Measurements from ENCODE around the gene UBE2V1.

UBE2V1 gene

DNA sequence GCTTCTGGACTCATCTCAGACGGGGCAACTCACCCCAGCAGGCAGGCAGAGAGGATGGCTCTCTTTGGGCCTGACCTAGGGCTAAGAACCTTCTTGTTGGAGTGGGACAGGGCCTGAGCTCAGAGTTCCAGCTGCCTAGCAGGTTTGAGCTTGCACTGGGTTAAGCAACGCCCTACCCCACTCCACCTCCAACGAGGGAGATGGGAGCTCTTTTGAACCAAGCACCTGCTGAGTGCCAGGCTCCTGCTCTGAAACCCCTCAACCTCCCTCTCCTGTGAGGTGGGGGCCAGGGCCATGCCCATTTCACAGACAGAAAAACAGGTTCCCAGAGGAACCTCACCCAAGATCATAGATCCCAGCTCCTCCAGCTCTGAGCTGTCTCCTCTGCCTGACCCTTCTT lies 75.8 kb downstream of the UBE2V1 start:
- TF ChIP-seq, protein P1, sequence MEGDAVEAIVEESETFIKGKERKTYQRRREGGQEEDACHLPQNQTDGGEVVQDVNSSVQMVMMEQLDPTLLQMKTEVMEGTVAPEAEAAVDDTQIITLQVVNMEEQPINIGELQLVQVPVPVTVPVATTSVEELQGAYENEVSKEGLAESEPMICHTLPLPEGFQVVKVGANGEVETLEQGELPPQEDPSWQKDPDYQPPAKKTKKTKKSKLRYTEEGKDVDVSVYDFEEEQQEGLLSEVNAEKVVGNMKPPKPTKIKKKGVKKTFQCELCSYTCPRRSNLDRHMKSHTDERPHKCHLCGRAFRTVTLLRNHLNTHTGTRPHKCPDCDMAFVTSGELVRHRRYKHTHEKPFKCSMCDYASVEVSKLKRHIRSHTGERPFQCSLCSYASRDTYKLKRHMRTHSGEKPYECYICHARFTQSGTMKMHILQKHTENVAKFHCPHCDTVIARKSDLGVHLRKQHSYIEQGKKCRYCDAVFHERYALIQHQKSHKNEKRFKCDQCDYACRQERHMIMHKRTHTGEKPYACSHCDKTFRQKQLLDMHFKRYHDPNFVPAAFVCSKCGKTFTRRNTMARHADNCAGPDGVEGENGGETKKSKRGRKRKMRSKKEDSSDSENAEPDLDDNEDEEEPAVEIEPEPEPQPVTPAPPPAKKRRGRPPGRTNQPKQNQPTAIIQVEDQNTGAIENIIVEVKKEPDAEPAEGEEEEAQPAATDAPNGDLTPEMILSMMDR (conservative IDR thresholded peaks at IDR 0.05; ENCODE audit: low read depth, low read length) = no peak
- Histone ChIP-seq H3K4me3 (IDR thresholded peaks at IDR 0.05; ENCODE audit: insufficient read depth, low read depth, low read length) (no peak overlapping the region), H3K36me3 (ENCODE audit: insufficient read depth) (no peaks in the 10 kb centered on the region), H3K79me2 (ENCODE audit: insufficient read depth, low read depth) (no peaks in the 10 kb centered on the region), H2AFZ (ENCODE audit: low read depth) (no peak overlapping the region), H3K27me3 (ENCODE audit: insufficient read depth, low read depth) (peaks cover 3% of the 10 kb centered on the region; the same call in 1 of the 2 replicates), H4K20me1 (ENCODE audit: insufficient read depth) (no peaks in the 10 kb centered on the region), H3K9ac (no peak overlapping the region), H3K4me1 (ENCODE audit: low read depth, poor library complexity, severe bottlenecking) (no peaks in the 10 kb centered on the region), H3K27ac (no peak overlapping the region), H3K4me2 (no peak overlapping the region)

DNA sequence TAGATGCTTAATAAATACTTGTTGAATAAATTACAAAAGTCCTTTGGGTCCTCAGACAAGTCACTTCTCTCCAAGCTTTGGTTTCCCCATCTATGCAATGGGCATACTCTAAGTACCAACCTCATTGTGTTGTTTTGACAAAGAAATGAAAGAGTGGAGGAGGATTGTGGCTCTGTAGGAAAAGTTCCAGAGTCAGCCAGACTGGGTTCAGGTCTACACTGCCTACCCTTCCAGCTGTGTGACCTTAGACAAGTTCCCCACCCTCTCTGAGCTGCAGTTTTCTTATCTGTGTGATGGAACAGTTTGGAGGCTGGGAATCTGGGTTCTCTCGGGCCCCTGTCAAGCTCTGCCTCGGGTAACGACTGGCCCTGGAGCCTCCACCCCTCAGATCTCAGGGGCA lies 76.2 kb downstream of the UBE2V1 start:
- Histone ChIP-seq H3K27me3 (ENCODE audit: insufficient read depth, low read depth) (peaks cover 3% of the 10 kb centered on the region; the same call in 1 of the 2 replicates), H3K4me3 (IDR thresholded peaks at IDR 0.05; ENCODE audit: insufficient read depth, low read depth, low read length) (no peak overlapping the region), H3K4me2 (no peak overlapping the region), H3K9ac (no peak overlapping the region), H3K36me3 (ENCODE audit: insufficient read depth) (no peaks in the 10 kb centered on the region), H2AFZ (ENCODE audit: low read depth) (no peak overlapping the region), H3K27ac (no peak overlapping the region), H3K4me1 (ENCODE audit: low read depth, poor library complexity, severe bottlenecking) (no peaks in the 10 kb centered on the region), H4K20me1 (ENCODE audit: insufficient read depth) (no peaks in the 10 kb centered on the region), H3K79me2 (ENCODE audit: insufficient read depth, low read depth) (no peaks in the 10 kb centered on the region)
- TF ChIP-seq, protein P1 (conservative IDR thresholded peaks at IDR 0.05; ENCODE audit: low read depth, low read length) = no peak

DNA sequence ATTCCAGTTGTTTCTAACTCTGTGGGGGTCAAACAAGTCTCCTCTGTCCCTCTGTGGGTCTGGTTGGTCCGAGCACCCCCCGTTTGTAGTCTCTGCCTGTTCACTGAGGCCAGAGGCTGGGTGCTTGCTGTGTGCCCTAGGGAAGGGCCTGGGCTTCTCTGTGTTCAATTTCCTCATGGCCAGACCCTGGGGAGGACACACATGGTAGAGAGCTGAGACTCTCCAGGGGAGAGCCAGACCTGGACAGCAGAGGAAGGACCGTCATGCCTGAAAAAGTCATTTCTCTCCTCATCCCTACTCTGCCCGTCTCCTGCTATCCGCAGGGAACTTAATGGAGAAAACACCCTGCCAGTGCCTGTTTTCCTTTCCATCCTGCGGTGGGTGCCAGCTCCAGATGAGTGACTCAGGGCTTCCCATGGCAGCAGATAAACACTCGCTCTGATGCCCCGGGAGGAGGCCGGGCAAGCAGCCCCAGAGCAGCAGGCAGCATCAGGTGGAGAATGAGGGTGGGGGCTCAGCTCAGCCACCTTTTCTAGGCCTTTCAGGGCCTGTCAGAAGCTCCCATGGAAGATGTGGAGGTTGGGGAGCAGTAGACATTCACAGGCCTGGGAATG lies 78.3 kb downstream of the UBE2V1 start:
- no peaks in the 10 kb centered on the region for H4K20me1 ChIP-seq (ENCODE audit: insufficient read depth)
- H3K79me2 ChIP-seq (ENCODE audit: insufficient read depth, low read depth) = no peaks in the 10 kb centered on the region
- no peak overlapping the region for H3K4me3 ChIP-seq (IDR thresholded peaks at IDR 0.05; ENCODE audit: insufficient read depth, low read depth, low read length)
- H3K36me3 ChIP-seq (ENCODE audit: insufficient read depth) = no peaks in the 10 kb centered on the region
- no peaks in the 10 kb centered on the region for H3K4me1 ChIP-seq (ENCODE audit: low read depth, poor library complexity, severe bottlenecking)
- H2AFZ ChIP-seq (ENCODE audit: low read depth) = no peak overlapping the region
- TF ChIP-seq, protein P1 (conservative IDR thresholded peaks at IDR 0.05; ENCODE audit: low read depth, low read length) = no peak
- H3K9ac ChIP-seq = no peak overlapping the region
- H3K27me3 ChIP-seq (ENCODE audit: insufficient read depth, low read depth) = peaks cover 2% of the 10 kb centered on the region; the same call in 1 of the 2 replicates
- H3K4me2 ChIP-seq = no peak overlapping the region
- no peak overlapping the region for H3K27ac ChIP-seq

DNA sequence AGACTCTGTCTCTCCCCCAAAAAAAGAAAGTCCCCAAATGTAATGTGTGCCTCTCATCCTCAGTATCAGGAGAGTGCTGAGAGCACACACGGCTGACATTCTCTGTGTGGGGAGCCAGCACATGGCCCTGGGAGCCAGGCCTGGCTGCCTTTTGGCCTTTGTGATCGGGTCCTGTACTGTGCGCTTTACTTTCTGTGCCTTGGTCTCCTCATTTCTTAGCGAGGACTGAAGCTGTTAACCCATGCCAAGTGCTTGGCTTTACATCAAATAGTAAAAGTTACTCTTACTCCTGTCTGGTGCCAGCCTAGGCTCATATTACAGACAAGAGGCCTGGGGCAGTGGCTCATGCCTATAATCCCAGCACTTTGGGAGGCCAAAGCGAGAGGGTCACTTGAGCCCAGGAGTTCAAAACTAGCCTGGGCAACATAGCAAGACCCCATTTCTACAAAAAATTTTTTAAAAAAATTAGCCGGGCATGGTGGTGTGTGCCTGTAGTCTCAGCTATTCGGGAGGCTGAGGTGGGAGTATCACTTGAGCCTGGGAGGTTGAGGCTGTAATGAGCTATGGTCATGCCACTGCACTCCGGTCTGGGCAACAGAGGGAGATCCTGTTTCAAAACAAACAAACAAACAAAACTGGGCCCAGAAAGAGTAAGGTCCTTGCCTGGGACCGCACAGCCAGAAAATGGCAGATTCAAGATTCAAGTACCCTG lies 79.8 kb downstream of the UBE2V1 start:
- Histone ChIP-seq H3K9ac (no peak overlapping the region), H3K27ac (no peak overlapping the region), H3K4me3 (IDR thresholded peaks at IDR 0.05; ENCODE audit: insufficient read depth, low read depth, low read length) (no peak overlapping the region), H4K20me1 (ENCODE audit: insufficient read depth) (no peaks in the 10 kb centered on the region), H2AFZ (ENCODE audit: low read depth) (no peak overlapping the region), H3K36me3 (ENCODE audit: insufficient read depth) (no peaks in the 10 kb centered on the region), H3K4me2 (no peak overlapping the region), H3K4me1 (ENCODE audit: low read depth, poor library complexity, severe bottlenecking) (no peaks in the 10 kb centered on the region), H3K79me2 (ENCODE audit: insufficient read depth, low read depth) (no peaks in the 10 kb centered on the region), H3K27me3 (ENCODE audit: insufficient read depth, low read depth) (no peaks in the 10 kb centered on the region; the same call in 1 of the 2 replicates)
- TF ChIP-seq, protein P1 (conservative IDR thresholded peaks at IDR 0.05; ENCODE audit: low read depth, low read length) = no peak
